OCI-LY3 (cell line): ENCODE results near the gene ELL2.

Experiments used
- EZH2phosphoT487 ChIP-seq: fragments of 200-600 bp; shearing (Covaris generic); IDR thresholded peaks from 2 replicates; pipeline ENCODE4 v1.6.1; 2018; ENCODE audit warnings: antibody characterized with exemption, mixed run types, low read depth
- TF ChIP-seq, protein P1 (sequence below): fragments of 200-600, 300-600 bp; sonication (generic); IDR thresholded peaks from 2 replicates; pipeline ENCODE4 v1.5.1; 2014; ENCODE audit warnings: antibody characterized with exemption, low read length, low read depth

DNA sequence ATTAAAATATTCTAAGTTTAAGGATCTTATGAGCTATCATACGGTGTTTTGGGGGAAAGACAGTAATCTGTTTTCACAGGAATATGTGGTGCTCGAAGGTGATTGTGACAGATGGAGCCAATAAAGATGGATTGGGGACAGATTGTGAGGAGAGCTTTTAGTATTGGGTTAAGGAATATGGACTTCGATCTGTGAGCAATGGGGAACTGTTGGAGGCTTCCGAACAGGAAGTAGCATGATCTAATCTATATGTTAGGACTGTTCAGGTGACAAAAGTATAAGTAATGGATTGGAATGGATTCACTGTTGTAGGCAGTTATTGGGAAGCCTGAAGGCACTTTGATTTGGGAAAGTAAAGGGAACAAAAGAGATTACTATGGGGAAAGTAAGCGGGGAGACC is 7.4 kb upstream of the ELL2 start:
- TF ChIP-seq, protein P1, sequence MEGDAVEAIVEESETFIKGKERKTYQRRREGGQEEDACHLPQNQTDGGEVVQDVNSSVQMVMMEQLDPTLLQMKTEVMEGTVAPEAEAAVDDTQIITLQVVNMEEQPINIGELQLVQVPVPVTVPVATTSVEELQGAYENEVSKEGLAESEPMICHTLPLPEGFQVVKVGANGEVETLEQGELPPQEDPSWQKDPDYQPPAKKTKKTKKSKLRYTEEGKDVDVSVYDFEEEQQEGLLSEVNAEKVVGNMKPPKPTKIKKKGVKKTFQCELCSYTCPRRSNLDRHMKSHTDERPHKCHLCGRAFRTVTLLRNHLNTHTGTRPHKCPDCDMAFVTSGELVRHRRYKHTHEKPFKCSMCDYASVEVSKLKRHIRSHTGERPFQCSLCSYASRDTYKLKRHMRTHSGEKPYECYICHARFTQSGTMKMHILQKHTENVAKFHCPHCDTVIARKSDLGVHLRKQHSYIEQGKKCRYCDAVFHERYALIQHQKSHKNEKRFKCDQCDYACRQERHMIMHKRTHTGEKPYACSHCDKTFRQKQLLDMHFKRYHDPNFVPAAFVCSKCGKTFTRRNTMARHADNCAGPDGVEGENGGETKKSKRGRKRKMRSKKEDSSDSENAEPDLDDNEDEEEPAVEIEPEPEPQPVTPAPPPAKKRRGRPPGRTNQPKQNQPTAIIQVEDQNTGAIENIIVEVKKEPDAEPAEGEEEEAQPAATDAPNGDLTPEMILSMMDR: no peak
- no peak for TF ChIP-seq EZH2phosphoT487
